ENCODE measurements around the gene NCOR2.

GRCh38 chr12:124530637-124531263, 36.7 kb downstream of the NCOR2 start:
- TF ChIP-seq CTCF (IDR thresholded peaks at IDR 0.05) (no peak), POLR2A (IDR thresholded peaks at IDR 0.05) (no peak), EP300 (IDR thresholded peaks at IDR 0.05) (no peak)

All from tibial nerve (tissue), 4 donors.